Activated gamma-delta T cell treated with Interleukin-2 at 50 U/mL for 16 hours (primary cell): Measurements from ENCODE around the gene AFM.

Experiments
- DNase-seq: peaks from one replicate; pipeline ENCODE4 v3.0.0-alpha.2; 2020

AFM gene, protein sequence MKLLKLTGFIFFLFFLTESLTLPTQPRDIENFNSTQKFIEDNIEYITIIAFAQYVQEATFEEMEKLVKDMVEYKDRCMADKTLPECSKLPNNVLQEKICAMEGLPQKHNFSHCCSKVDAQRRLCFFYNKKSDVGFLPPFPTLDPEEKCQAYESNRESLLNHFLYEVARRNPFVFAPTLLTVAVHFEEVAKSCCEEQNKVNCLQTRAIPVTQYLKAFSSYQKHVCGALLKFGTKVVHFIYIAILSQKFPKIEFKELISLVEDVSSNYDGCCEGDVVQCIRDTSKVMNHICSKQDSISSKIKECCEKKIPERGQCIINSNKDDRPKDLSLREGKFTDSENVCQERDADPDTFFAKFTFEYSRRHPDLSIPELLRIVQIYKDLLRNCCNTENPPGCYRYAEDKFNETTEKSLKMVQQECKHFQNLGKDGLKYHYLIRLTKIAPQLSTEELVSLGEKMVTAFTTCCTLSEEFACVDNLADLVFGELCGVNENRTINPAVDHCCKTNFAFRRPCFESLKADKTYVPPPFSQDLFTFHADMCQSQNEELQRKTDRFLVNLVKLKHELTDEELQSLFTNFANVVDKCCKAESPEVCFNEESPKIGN

GRCh38 chr4:73481358-73481757 is at the start of gene AFM:
Gene AFM (plus strand): TSS chr4:73481745. CDS start chr4:73481776, 31 bp downstream.
- no peak for DNase-seq

DNA sequence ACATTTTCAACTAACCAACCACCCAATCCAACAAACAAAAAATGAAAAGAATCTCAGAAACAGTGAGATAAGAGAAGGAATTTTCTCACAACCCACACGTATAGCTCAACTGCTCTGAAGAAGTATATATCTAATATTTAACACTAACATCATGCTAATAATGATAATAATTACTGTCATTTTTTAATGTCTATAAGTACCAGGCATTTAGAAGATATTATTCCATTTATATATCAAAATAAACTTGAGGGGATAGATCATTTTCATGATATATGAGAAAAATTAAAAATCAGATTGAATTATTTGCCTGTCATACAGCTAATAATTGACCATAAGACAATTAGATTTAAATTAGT is 49.8 kb upstream of the AFM start:
- DNase-seq: no peak

DNA sequence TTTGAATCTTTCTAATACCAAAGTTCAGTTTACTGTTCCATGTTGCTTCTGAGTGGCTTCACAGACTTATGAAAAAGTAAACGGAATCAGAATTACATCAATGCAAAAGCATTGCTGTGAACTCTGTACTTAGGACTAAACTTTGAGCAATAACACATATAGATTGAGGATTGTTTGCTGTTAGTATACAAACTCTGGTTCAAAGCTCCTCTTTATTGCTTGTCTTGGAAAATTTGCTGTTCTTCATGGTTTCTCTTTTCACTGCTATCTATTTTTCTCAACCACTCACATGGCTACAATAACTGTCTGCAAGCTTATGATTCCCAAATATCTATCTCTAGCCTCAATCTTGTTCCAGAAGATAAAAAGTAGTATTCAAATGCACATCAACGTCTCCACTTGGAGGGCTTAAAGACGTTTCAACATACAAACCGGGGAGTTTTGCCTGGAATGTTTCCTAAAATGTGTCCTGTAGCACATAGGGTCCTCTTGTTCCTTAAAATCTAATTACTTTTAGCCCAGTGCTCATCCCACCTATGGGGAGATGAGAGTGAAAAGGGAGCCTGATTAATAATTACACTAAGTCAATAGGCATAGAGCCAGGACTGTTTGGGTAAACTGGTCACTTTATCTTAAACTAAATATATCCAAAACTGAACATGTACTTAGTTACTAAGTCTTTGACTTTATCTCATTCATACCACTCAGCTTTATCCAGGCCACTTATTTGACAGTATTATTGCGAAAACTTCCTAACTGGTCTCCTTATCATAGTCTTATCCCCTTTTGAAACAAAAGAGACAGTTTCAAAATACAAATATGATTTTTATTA is 49.2 kb upstream of the AFM start:
- DNase-seq: no peak

DNA sequence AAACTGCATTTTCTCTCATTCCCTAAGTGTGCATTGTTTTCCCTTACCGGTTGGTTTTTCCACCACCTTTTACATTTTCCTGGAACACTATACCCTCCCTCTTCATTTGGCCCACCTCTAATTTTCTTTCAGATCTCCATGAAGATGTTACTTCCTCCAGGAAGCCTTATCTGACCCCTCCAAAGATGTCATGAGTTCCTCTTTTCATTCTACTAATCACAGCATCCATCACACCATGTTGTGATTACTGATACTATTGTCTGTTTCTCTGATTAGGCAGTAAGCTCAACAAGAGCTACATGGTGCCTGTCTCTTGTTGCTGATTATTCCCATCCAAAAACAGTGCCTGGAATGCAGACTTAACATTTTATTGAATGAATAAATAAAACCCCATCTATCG is 48.4 kb upstream of the AFM start:
- DNase-seq: no peak

GRCh38 chr4:73434311-73434710 is 47.2 kb upstream of the AFM start:
- DNase-seq: no peak

DNA sequence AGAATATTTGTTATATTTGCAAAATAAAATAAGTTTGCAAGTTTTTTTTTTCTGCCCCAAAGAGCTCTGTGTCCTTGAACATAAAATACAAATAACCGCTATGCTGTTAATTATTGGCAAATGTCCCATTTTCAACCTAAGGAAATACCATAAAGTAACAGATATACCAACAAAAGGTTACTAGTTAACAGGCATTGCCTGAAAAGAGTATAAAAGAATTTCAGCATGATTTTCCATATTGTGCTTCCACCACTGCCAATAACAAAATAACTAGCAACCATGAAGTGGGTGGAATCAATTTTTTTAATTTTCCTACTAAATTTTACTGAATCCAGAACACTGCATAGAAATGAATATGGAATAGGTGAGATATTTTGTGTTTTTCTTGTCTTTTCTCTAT is 45.6 kb upstream of the AFM start, which contains the start of gene AFP:
Gene AFP, plus strand, starts transcription at position 238 of the 400 bp plus-strand sequence. Its CDS starts 42 bp downstream, at position 280.
- DNase-seq: no peak

DNA sequence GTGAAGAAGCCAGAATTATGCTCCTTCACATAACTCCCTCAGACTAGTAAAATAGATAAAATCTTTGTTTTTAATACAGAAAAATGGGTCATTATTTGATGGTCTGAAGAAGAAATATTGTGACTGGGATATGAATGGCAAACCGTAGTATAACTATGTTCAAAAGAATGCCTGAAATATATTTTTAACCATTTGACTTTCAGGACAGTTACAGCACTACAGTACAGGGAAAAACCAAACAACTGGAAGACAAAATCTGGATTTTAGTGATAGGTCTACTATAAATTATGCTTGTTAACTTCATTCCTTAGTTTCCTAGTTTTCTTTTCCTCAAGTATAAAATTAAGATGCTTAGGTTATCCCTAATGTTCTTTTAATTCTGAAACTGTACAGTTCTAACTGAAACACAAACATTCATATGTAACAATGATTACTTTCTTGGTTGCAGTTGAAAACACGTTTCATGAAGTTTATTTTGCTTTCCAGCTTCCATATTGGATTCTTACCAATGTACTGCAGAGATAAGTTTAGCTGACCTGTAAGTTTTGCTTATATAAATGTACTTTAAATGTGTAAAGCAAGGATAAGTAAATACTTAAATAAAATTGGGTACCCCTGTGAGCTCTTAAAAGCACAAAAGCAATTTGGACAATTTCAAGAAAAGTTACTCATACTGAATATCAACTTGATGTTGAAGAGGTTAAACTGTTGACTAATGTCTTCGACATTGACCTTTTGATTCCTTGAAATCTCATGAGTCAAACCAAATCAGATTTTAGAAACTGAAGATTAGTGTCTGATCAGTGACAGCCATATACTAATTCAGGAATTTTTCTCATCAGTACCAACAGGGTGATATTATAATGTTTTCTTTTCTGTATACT is 44.6 kb upstream of the AFM start:
- no peak for DNase-seq

- no peak for DNase-seq
These were observed 44.0 kb upstream of the AFM start for GRCh38 chr4:73437558-73437956.

GRCh38 chr4:73438048-73438447 is 43.5 kb upstream of the AFM start:
- no peak for DNase-seq

DNA sequence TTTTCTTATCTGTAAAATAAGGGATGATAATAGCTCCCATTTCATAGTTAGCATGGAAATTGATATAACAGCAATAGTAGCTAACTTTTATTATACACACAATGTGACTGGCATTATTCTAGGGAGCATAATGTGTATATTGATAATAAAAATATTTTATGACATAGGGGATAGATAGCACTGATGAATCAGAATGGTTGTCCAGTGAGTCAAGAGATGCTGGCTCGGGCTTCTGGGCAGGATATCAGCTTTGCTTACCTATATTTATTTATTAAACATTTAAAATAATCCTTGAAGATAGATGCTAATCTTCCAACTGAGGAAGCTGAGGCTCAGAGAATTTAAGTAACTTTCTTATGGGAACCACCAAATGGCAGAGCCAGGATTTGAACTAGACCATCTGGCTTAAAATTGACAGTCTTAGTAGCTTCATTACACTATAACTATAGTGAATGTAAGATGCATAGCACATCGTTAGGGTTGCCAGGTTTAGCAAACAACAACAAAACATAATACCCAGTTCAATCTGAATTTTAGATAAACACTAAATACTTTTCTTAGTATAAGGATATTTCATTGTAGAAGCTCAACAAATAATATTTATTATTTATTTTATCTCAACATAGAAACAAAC is 42.8 kb upstream of the AFM start:
- no peak for DNase-seq

GRCh38 chr4:73439445-73439844 is 42.1 kb upstream of the AFM start:
- no peak for DNase-seq

GRCh38 chr4:73439991-73440390 is 41.6 kb upstream of the AFM start:
- no peak for DNase-seq

DNA sequence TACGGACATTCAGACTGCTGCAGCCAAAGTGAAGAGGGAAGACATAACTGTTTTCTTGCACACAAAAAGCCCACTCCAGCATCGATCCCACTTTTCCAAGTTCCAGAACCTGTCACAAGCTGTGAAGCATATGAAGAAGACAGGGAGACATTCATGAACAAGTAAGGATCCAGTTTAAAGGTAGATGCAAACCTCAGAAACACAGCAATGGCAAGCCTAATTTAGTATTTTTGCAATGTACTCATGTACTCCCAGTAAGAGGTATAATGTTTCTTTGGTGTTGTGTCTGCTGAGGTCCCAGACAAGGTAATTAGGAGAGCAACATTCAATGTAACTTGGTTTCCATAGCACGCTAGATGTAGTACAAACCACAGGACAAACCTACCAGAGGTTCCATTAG is 40.9 kb upstream of the AFM start:
- DNase-seq: no peak

GRCh38 chr4:73442275-73442674 is 39.3 kb upstream of the AFM start:
- DNase-seq: no peak

DNA sequence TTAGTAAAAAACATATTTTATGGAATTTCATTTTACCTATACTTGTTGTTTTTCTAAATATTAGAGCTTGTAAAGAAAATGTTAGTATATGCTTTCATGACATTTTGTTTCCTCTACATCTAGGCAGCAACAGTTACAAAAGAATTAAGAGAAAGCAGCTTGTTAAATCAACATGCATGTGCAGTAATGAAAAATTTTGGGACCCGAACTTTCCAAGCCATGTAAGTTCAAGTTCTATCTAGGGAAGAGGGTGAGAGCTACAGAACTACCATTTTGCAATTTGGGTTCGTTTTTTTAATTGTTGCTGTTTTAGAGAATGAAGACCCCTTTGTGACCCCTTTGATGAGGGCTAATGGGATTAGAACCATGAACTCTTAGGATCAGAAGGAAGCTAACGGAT is 38.3 kb upstream of the AFM start:
- no peak for DNase-seq

GRCh38 chr4:73445383-73446335 is 35.9 kb upstream of the AFM start:
- DNase-seq: no peak

DNA sequence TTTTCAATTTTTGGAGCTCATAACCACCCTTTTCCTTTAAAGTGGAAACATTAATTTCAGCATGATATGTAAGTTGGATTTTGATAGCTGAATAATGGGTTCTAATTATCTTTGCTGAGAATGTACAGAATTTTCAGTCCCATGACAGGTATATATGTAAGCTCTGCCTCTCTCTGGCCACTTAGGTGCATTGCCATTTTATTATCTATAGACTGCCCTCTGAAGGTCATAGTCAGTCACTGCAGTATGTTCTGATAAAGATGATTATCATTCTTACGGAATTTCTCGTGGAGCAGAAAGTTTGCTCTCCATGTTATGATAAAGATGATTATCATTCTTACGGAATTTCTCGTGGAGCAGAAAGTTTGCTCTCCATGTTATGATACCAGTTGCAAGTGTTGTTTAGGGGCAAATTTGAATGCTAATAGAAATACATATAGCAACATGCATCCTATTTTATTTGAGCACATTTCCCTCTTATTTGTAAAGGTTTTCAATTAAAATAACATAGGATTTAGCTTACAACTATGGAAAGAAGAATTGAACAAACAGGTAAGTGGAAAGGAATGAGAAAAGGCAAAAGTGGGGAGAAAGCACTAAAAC is 35.1 kb upstream of the AFM start:
- no peak for DNase-seq

DNA sequence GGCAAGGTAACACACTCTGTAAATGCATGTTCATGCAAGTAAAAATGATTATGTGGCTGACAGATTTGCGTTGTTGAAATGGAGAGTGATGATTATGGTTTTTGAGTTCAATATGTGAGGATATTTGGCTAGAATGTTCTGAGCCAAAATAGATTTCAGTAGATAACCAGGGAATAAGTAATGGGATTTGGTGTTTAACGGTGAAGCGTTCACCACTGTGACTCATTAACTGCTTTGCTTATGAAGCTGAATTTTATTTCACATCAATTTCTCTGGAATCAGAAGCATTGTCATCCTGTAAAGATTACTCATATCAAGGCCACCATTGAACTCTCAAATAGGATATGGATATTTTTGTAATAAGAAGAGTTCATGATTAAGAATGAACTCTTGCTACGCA is 33.9 kb upstream of the AFM start:
- DNase-seq: no peak

DNA sequence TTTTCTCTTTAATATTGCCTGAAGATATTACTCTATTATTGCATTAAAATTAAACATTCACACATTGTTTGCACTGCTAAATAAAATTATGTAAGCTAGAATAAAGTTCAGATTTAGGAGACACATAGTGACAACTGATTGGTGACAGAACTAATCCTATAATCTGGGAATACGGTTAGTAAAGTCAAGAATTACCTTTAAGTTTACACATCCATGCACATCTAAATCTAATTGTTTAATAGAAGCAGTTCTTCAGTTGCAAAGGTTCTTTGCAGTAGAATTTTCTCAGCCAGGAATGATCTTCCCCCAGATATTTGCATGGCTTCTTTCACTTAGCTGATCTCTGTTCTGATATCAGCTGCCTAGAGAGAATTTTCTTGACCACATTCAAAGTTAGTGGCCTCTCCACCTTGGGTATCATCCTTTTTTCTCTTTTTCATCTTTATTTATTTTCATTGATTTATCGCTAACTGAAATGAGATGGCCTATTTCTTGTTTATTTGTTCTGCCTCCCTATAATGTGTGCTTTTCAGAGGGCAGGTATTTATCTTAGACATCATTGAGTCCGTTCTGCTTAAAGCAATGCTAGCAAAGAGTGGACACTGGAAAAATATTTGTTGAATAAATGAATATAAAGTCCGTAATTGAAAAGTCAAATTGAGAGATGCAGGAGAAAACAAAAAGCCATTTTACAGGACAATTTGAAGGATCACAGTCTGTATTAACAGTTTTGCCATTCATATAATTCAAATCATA is 32.9 kb upstream of the AFM start:
- DNase-seq: no peak
